OCI-LY7 (cell line): ENCODE results near the gene GAS7. TPM values are rescaled to one million over a fixed set of nuclear protein-coding genes. Genes with fewer than 3 reads are reported as not detected.

Experiments
- BruUV-seq: library from RNA; stranded (reverse); fragments of 400-500 nt; replicated peaks from 2 replicates; lab custom pipeline; 2021; lab: Mats Ljungman, UMichigan
- CTCF ChIA-PET: fragments of 300-600 bp; sonication (Branson Sonifier 250); formaldehyde crosslinking; loops from one replicate; lab custom pipeline; 2022; ENCODE audit warnings: antibody characterized with exemption; ENCODE audit not compliant: unreplicated experiment; lab: Charles Lee
- POLR2A ChIA-PET: fragments of 300-600 bp; sonication (Branson Sonifier 250); formaldehyde crosslinking; loops from one replicate; lab custom pipeline; 2022; ENCODE audit warnings: antibody characterized with exemption; lab: Charles Lee
- DNase-seq: peaks from one replicate; pipeline ENCODE4 v3.0.0-alpha.2; 2015; ENCODE audit warnings: low spot score
- H2AFZ ChIP-seq: fragments of 200-600 bp; sonication (generic), shearing (Covaris generic); 2 replicates; pipeline ENCODE4 v1.6.1; 2014; ENCODE audit warnings: mild to moderate bottlenecking, antibody characterized with exemption, low read length, moderate library complexity
- H3K27ac ChIP-seq: fragments of 200-600 bp; sonication (generic); 2 replicates; pipeline ENCODE4 v1.5.1; 2014; ENCODE audit warnings: mixed run types, low read depth, mild to moderate bottlenecking, moderate library complexity, low read length, inconsistent platforms; ENCODE audit not compliant: poor library complexity, severe bottlenecking
- H3K36me3 ChIP-seq: fragments of 200-600 bp; sonication (generic); 2 replicates; pipeline ENCODE4 v1.6.1; 2014; ENCODE audit warnings: mild to moderate bottlenecking, antibody characterized with exemption, low read length, moderate library complexity, mixed read lengths; ENCODE audit not compliant: insufficient read depth
- H3K4me1 ChIP-seq: fragments of 200-600 bp; sonication (generic); 2 replicates; pipeline ENCODE4 v1.5.1; 2014; ENCODE audit warnings: mild to moderate bottlenecking, low read length; ENCODE audit not compliant: insufficient read depth, poor library complexity, severe bottlenecking
- H3K4me2 ChIP-seq: fragments of 200-600 bp; sonication (generic); 2 replicates; pipeline ENCODE4 v1.6.1; 2014; ENCODE audit warnings: mild to moderate bottlenecking, low read length
- H3K4me3 ChIP-seq: fragments of 200-600 bp; sonication (generic); 2 replicates; pipeline ENCODE4 v1.5.1; 2014; ENCODE audit warnings: mild to moderate bottlenecking, low read depth, low read length; ENCODE audit not compliant: poor library complexity, severe bottlenecking
- H3K79me2 ChIP-seq: fragments of 200-600 bp; sonication (generic); 2 replicates; pipeline ENCODE4 v1.6.1; 2016; ENCODE audit warnings: low read depth, mild to moderate bottlenecking, low read length, moderate library complexity, mixed read lengths; ENCODE audit not compliant: insufficient read depth
- H3K9me2 ChIP-seq: fragments of 200-600 bp; sonication (generic); 2 replicates; pipeline ENCODE4 v1.6.1; 2016; ENCODE audit warnings: mild to moderate bottlenecking, low read length, mixed read lengths; ENCODE audit not compliant: insufficient read depth
- H3K9me3 ChIP-seq: fragments of 200-600 bp; sonication (generic); 2 replicates; pipeline ENCODE4 v1.6.1; 2014; ENCODE audit warnings: mild to moderate bottlenecking, mixed run types, low read length, mixed read lengths
- H4K20me1 ChIP-seq: fragments of 200-600 bp; sonication (generic); 2 replicates; pipeline ENCODE4 v1.6.1; 2014; ENCODE audit warnings: mild to moderate bottlenecking, antibody characterized with exemption, low read length, moderate library complexity, mixed read lengths; ENCODE audit not compliant: insufficient read depth
- EZH2phosphoT487 ChIP-seq: fragments of 200-600 bp; sonication (generic); IDR thresholded peaks from 2 replicates; pipeline ENCODE4 v1.6.1; 2018; ENCODE audit warnings: low read depth, borderline replicate concordance, mild to moderate bottlenecking, mixed run types, antibody characterized with exemption, low read length, moderate library complexity, mixed read lengths
- intact Hi-C: fragments of 100-400 bp; cut with micrococcal nuclease; formaldehyde crosslinking; loops from one replicate; pipeline ENCODE4 v1.10.0; 2022; ENCODE audit not compliant: unreplicated experiment
- total RNA-seq, 2 experiments: library from RNA; depleted of rRNA in 1 of 2; stranded (reverse); fragments of >200 nt in 1 of 2; shearing (Covaris generic) in 1 of 2; gene quantifications; 2 replicates each; pipeline ENCODE4 v1.2.3, GENCODE V29; 2014 to 2022
- TF ChIP-seq, protein P1 (sequence below): fragments of 200-600 bp; sonication (generic); conservative IDR thresholded peaks from 2 replicates; pipeline ENCODE4 v1.5.1; 2014; ENCODE audit warnings: mild to moderate bottlenecking, antibody characterized with exemption, low read length, moderate library complexity, mixed read lengths

Gene GAS7
- total RNA-seq, 2 experiments from 2014 or later = 1.5 TPM; not detected in 1

DNA sequence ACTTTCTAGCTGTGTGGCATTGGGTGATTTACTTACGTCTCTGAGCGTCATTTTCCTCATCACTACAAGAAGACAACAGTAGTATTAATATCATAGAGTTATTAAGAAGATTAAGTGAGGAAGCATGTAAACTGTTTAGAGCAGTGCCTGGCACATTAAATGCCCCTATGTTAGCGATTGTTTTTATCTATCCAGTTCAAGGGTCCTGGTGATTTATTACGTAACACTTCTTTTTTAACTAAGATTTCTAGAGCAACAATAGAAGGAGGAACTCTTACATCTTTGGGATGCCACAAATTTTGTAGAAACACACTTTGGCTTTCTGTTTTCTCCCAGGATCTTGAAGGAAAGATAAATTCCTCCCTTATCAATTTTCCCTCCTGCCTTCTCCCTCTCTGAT lies 3.3 kb upstream of the GAS7 start:
- CTCF ChIA-PET = no interaction called here
- no peak overlapping the region for H3K27ac ChIP-seq
- no peaks in the 10 kb centered on the region for H3K79me2 ChIP-seq
- H4K20me1 ChIP-seq = no peaks in the 10 kb centered on the region
- no peaks in the 10 kb centered on the region for H3K4me1 ChIP-seq
- BruUV-seq = no TSS peak
- no peaks in the 10 kb centered on the region for H3K9me2 ChIP-seq
- no peak overlapping the region for H2AFZ ChIP-seq
- no peak overlapping the region for H3K4me2 ChIP-seq
- no peaks in the 10 kb centered on the region for H3K9me3 ChIP-seq
- intact Hi-C loops = no loop called here
- TF ChIP-seq, protein P1, sequence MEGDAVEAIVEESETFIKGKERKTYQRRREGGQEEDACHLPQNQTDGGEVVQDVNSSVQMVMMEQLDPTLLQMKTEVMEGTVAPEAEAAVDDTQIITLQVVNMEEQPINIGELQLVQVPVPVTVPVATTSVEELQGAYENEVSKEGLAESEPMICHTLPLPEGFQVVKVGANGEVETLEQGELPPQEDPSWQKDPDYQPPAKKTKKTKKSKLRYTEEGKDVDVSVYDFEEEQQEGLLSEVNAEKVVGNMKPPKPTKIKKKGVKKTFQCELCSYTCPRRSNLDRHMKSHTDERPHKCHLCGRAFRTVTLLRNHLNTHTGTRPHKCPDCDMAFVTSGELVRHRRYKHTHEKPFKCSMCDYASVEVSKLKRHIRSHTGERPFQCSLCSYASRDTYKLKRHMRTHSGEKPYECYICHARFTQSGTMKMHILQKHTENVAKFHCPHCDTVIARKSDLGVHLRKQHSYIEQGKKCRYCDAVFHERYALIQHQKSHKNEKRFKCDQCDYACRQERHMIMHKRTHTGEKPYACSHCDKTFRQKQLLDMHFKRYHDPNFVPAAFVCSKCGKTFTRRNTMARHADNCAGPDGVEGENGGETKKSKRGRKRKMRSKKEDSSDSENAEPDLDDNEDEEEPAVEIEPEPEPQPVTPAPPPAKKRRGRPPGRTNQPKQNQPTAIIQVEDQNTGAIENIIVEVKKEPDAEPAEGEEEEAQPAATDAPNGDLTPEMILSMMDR = no peak
- TF ChIP-seq EZH2phosphoT487 = no peak
- DNase-seq = no peak
- H3K4me3 ChIP-seq = no peak overlapping the region
- no peaks in the 10 kb centered on the region for H3K36me3 ChIP-seq
- POLR2A ChIA-PET = no interaction called here

DNA sequence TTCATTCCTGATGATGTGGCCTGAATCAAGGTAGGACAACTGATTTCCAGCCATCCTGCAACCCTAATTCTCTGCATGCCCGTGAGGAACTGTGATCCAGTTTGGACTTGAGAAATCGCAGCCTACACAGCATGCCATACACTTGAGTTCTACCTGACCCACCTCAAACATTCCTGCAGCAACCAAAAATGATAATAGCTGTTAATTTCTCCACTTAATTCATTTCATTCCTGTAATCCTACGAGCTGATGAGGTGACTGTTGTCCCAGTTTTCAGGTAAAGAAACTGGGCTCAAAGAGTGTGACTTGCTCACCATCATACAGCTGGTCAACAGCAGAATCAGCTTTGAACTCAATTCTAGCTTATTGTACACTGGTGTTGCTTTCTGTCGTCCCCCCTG lies 2.2 kb upstream of the GAS7 start:
- DNase-seq = no peak
- no TSS peak for BruUV-seq
- H4K20me1 ChIP-seq = no peaks in the 10 kb centered on the region
- intact Hi-C loops = no loop called here
- H3K36me3 ChIP-seq = no peaks in the 10 kb centered on the region
- ChIA-PET POLR2A (interaction anchor here (0.6 kb wide), 1 partner anchor 64 kb away, joined by 3 read pairs; no protein-coding TSS in a partner anchor), CTCF (no interaction called here)
- H3K4me2 ChIP-seq = no peak overlapping the region
- no peaks in the 10 kb centered on the region for H3K4me1 ChIP-seq
- no peaks in the 10 kb centered on the region for H3K9me2 ChIP-seq
- TF ChIP-seq, protein P1 = no peak
- TF ChIP-seq EZH2phosphoT487 = no peak
- no peak overlapping the region for H3K4me3 ChIP-seq
- no peak overlapping the region for H2AFZ ChIP-seq
- H3K79me2 ChIP-seq = no peaks in the 10 kb centered on the region
- H3K9me3 ChIP-seq = no peaks in the 10 kb centered on the region
- H3K27ac ChIP-seq = no peak overlapping the region

- POLR2A ChIA-PET = interaction anchor here (0.6 kb wide), 1 partner anchor 10 kb away, joined by 3 read pairs; no protein-coding TSS in a partner anchor
- intact Hi-C loops = no loop called here
These were observed 1.6 kb upstream of the GAS7 start for GRCh38 chr17:10200016-10200415.

More at GRCh38 chr17:10200016-10200415, 1.6 kb upstream of the GAS7 start:
- no TSS peak for BruUV-seq
- H4K20me1 ChIP-seq = no peaks in the 10 kb centered on the region
- no peaks in the 10 kb centered on the region for H3K9me3 ChIP-seq
- no peaks in the 10 kb centered on the region for H3K79me2 ChIP-seq
- DNase-seq = no peak
- no peaks in the 10 kb centered on the region for H3K36me3 ChIP-seq
- H3K4me2 ChIP-seq = no peak overlapping the region
- H3K9me2 ChIP-seq = no peaks in the 10 kb centered on the region
- TF ChIP-seq, protein P1 = no peak
- no peak for TF ChIP-seq EZH2phosphoT487
- H2AFZ ChIP-seq = no peak overlapping the region
- H3K27ac ChIP-seq = no peak overlapping the region
- no peak overlapping the region for H3K4me3 ChIP-seq
- CTCF ChIA-PET = no interaction called here
- H3K4me1 ChIP-seq = no peaks in the 10 kb centered on the region
